Measurements from ENCODE around the gene NADK2. TPM values are rescaled to one million over a fixed set of nuclear protein-coding genes. Genes with fewer than 3 reads are reported as not detected.

The NADK2 gene
- total and polyA plus RNA-seq, 5 donors from 2014 or later = 4.6 to 10.9 (median 7.3) TPM

- Histone ChIP-seq H3K4me3 (ENCODE audit: low read depth, low read length) (no peak overlapping the region), H3K36me3 (ENCODE audit: control insufficient read depth, insufficient read depth, low read length) (peaks cover 31% of the 10 kb centered on the region), H3K4me1 (ENCODE audit: control insufficient read depth, insufficient read depth, low read length, poor library complexity, severe bottlenecking) (no peaks in the 10 kb centered on the region), H3K27me3 (ENCODE audit: control insufficient read depth, insufficient read depth, low read length) (no peaks in the 10 kb centered on the region), H3K9me3 (ENCODE audit: control insufficient read depth in 2 of 2, low read length in 2 of 2) (no peaks in the 10 kb centered on the region), H3K27ac (ENCODE audit: insufficient read depth, low read length, poor library complexity, severe bottlenecking) (no peak overlapping the region)
- no peak overlapping the region for H3K27ac Mint-ChIP-seq
- ATAC-seq (ENCODE audit: low read depth in 2 of 2) (no peak), DNase-seq (no peak)
- no peaks in the 10 kb centered on the region for H3K27me3 Mint-ChIP-seq
- peaks cover 29% of the 10 kb centered on the region for H3K36me3 Mint-ChIP-seq
- no peak overlapping the region for H3K4me3 Mint-ChIP-seq
- no peaks in the 10 kb centered on the region for H3K9me3 Mint-ChIP-seq
- peaks cover 0 to 2% (median 0%) of the 10 kb centered on the region in 4 donors for H3K4me1 Mint-ChIP-seq
Observed at GRCh38 chr5:36215910-36216309, 25.8 kb downstream of the NADK2 start.

DNA sequence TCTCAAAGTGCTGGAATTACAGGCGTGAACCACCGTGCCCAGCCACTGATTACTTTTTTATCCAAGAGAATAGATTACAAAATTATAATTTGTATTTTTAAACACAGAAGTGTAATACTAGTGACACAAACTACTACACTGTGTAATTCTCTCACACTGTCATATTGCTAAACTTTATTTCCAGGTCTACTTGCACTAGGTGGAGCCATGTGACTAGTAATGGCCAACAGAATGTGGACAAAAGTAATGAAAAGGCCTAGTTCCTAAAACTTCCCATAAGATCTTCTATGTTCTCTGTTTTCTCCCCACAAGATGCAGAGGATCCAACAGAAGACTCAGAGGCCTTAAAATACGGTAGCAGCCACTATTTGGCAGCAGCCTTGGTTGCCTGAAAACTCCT is 27.3 kb downstream of the NADK2 start:
- Mint-ChIP-seq H3K27ac (no peak overlapping the region), H3K4me1 (peaks cover 0 to 2% (median 0%) of the 10 kb centered on the region in 4 donors), H3K36me3 (peaks cover 26% of the 10 kb centered on the region), H3K4me3 (no peak overlapping the region), H3K27me3 (no peaks in the 10 kb centered on the region), H3K9me3 (no peaks in the 10 kb centered on the region)
- no peak for ATAC-seq (ENCODE audit: low read depth in 2 of 2)
- no peak overlapping the region for H3K27ac ChIP-seq (ENCODE audit: insufficient read depth, low read length, poor library complexity, severe bottlenecking)
- H3K4me1 ChIP-seq (ENCODE audit: control insufficient read depth, insufficient read depth, low read length, poor library complexity, severe bottlenecking) = no peaks in the 10 kb centered on the region
- no peak overlapping the region for H3K4me3 ChIP-seq (ENCODE audit: low read depth, low read length)
- DNase-seq = no peak
- H3K9me3 ChIP-seq (ENCODE audit: control insufficient read depth in 2 of 2, low read length in 2 of 2) = no peaks in the 10 kb centered on the region
- no peaks in the 10 kb centered on the region for H3K27me3 ChIP-seq (ENCODE audit: control insufficient read depth, insufficient read depth, low read length)
- H3K36me3 ChIP-seq (ENCODE audit: control insufficient read depth, insufficient read depth, low read length) = peaks cover 29% of the 10 kb centered on the region

DNA sequence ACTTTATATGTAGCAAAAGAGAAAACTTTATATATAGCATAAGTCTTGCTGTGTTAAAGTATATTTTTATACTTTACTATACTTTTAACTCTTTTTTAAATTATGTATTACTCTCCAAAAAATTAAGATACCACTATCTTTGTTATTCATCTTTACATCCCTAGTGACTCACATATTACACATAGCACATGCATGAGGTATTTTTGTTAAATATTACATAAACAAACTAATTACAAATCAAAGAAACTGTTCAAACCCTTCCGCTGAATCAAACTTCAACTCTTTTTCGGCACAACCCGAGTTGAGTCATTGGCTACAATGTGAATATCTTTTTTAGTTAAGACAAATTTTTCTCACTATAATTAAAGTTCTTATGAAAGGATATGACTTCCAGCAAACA is 32.1 kb downstream of the NADK2 start:
- peaks cover 37% of the 10 kb centered on the region for H3K36me3 Mint-ChIP-seq
- ATAC-seq (ENCODE audit: low read depth in 2 of 2) (no peak), DNase-seq (no peak)
- no peaks in the 10 kb centered on the region for H3K9me3 ChIP-seq (ENCODE audit: control insufficient read depth in 2 of 2, low read length in 2 of 2)
- no peaks in the 10 kb centered on the region for H3K4me1 ChIP-seq (ENCODE audit: control insufficient read depth, insufficient read depth, low read length, poor library complexity, severe bottlenecking)
- no peaks in the 10 kb centered on the region for H3K27me3 Mint-ChIP-seq
- no peak overlapping the region for H3K27ac ChIP-seq (ENCODE audit: insufficient read depth, low read length, poor library complexity, severe bottlenecking)
- H3K4me3 ChIP-seq (ENCODE audit: low read depth, low read length) = no peak overlapping the region
- no peaks in the 10 kb centered on the region for H3K27me3 ChIP-seq (ENCODE audit: control insufficient read depth, insufficient read depth, low read length)
- no peak overlapping the region for H3K4me3 Mint-ChIP-seq
- no peaks in the 10 kb centered on the region for H3K4me1 Mint-ChIP-seq
- H3K36me3 ChIP-seq (ENCODE audit: control insufficient read depth, insufficient read depth, low read length) = peaks cover 15% of the 10 kb centered on the region
- H3K27ac Mint-ChIP-seq = no peak overlapping the region
- peaks cover 0 to 4% (median 0%) of the 10 kb centered on the region in 7 donors for H3K9me3 Mint-ChIP-seq

- Mint-ChIP-seq H3K27me3 (no peaks in the 10 kb centered on the region), H3K4me3 (no peak overlapping the region), H3K4me1 (no peaks in the 10 kb centered on the region), H3K27ac (no peak overlapping the region), H3K9me3 (peaks cover 0 to 4% (median 0%) of the 10 kb centered on the region in 7 donors), H3K36me3 (peaks cover 38% of the 10 kb centered on the region)
- Histone ChIP-seq H3K27ac (ENCODE audit: insufficient read depth, low read length, poor library complexity, severe bottlenecking) (no peak overlapping the region), H3K36me3 (ENCODE audit: control insufficient read depth, insufficient read depth, low read length) (peaks cover 16% of the 10 kb centered on the region), H3K4me1 (ENCODE audit: control insufficient read depth, insufficient read depth, low read length, poor library complexity, severe bottlenecking) (no peaks in the 10 kb centered on the region), H3K9me3 (ENCODE audit: control insufficient read depth in 2 of 2, low read length in 2 of 2) (no peaks in the 10 kb centered on the region), H3K4me3 (ENCODE audit: low read depth, low read length) (no peak overlapping the region), H3K27me3 (ENCODE audit: control insufficient read depth, insufficient read depth, low read length) (no peaks in the 10 kb centered on the region)
- ATAC-seq (ENCODE audit: low read depth in 2 of 2) = no peak
- DNase-seq = no peak
Observed at GRCh38 chr5:36208786-36209185, 32.9 kb downstream of the NADK2 start.

DNA sequence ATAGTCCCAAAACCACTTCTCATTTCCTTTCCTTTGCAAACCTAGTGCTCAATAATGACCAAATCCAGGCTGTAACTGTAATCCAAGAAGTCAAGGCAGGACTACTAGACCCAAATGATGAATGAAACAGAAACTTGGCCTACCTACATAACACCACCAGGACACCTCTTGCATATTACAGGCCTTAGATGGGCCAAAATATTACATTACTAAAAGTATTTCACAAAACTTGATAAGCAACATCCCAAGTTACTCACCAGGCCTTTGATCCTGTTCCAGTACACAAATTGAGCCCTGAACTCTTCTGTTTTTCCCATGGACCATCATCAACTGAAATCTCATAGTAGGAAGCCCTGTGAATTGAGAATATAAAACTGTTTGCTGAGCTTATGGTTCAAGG is 34.8 kb downstream of the NADK2 start:
- no peaks in the 10 kb centered on the region for H3K27me3 Mint-ChIP-seq
- no peaks in the 10 kb centered on the region for H3K9me3 ChIP-seq (ENCODE audit: control insufficient read depth in 2 of 2, low read length in 2 of 2)
- no peak overlapping the region for H3K4me3 ChIP-seq (ENCODE audit: low read depth, low read length)
- H3K36me3 Mint-ChIP-seq = peaks cover 44% of the 10 kb centered on the region
- ATAC-seq (ENCODE audit: low read depth in 2 of 2) = no peak
- no peak overlapping the region for H3K27ac Mint-ChIP-seq
- no peaks in the 10 kb centered on the region for H3K4me1 ChIP-seq (ENCODE audit: control insufficient read depth, insufficient read depth, low read length, poor library complexity, severe bottlenecking)
- H3K27me3 ChIP-seq (ENCODE audit: control insufficient read depth, insufficient read depth, low read length) = no peaks in the 10 kb centered on the region
- no peak overlapping the region for H3K4me3 Mint-ChIP-seq
- H3K4me1 Mint-ChIP-seq = peaks cover 0 to 5% (median 2%) of the 10 kb centered on the region in 4 donors
- peaks cover 14% of the 10 kb centered on the region for H3K36me3 ChIP-seq (ENCODE audit: control insufficient read depth, insufficient read depth, low read length)
- H3K27ac ChIP-seq (ENCODE audit: insufficient read depth, low read length, poor library complexity, severe bottlenecking) = no peak overlapping the region
- peaks cover 0 to 4% (median 0%) of the 10 kb centered on the region in 7 donors for H3K9me3 Mint-ChIP-seq
- DNase-seq = no peak

GRCh38 chr5:36205329-36205728 is 36.4 kb downstream of the NADK2 start:
- DNase-seq (no peak), ATAC-seq (ENCODE audit: low read depth in 2 of 2) (no peak)
- Histone ChIP-seq H3K4me3 (ENCODE audit: low read depth, low read length) (no peak overlapping the region), H3K27me3 (ENCODE audit: control insufficient read depth, insufficient read depth, low read length) (no peaks in the 10 kb centered on the region), H3K4me1 (ENCODE audit: control insufficient read depth, insufficient read depth, low read length, poor library complexity, severe bottlenecking) (no peaks in the 10 kb centered on the region), H3K36me3 (ENCODE audit: control insufficient read depth, insufficient read depth, low read length) (peaks cover 17% of the 10 kb centered on the region), H3K27ac (ENCODE audit: insufficient read depth, low read length, poor library complexity, severe bottlenecking) (no peak overlapping the region), H3K9me3 (ENCODE audit: control insufficient read depth in 2 of 2, low read length in 2 of 2) (no peaks in the 10 kb centered on the region)
- Mint-ChIP-seq H3K36me3 (peaks cover 45% of the 10 kb centered on the region), H3K27ac (peak overlapping the region in 1 of 3 donors; percentile 79), H3K9me3 (peaks cover 0 to 4% (median 0%) of the 10 kb centered on the region in 7 donors), H3K4me1 (peaks cover 0 to 5% (median 3%) of the 10 kb centered on the region in 4 donors), H3K27me3 (no peaks in the 10 kb centered on the region), H3K4me3 (no peak overlapping the region)

DNA sequence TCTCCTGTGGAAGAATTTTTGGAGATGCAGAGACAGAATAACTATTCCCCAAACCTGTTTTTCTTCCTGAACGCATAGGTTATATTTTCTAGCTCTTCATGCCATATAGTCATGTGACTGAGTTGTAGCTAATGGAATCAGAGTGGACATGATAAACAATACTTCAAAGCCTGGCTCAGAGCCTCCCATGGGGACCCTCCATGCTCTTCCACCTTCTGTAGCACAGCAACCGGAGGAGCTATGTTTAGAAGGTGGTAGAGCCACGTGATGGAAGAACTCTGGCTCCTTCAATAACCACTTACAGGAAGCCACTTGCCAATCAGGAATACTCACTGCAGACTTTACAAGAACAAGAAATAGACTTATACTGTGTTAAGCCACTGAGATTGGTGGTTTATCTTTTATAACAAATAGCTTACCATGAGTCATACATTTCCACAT is 39.2 kb downstream of the NADK2 start:
- Mint-ChIP-seq H3K27me3 (no peaks in the 10 kb centered on the region), H3K36me3 (peaks cover 56% of the 10 kb centered on the region), H3K4me1 (peaks cover 0 to 5% (median 3%) of the 10 kb centered on the region in 4 donors), H3K4me3 (no peak overlapping the region), H3K27ac (no peak overlapping the region), H3K9me3 (peaks cover 0 to 4% (median 0%) of the 10 kb centered on the region in 7 donors)
- H3K36me3 ChIP-seq (ENCODE audit: control insufficient read depth, insufficient read depth, low read length) = peaks cover 19% of the 10 kb centered on the region
- no peaks in the 10 kb centered on the region for H3K27me3 ChIP-seq (ENCODE audit: control insufficient read depth, insufficient read depth, low read length)
- H3K4me1 ChIP-seq (ENCODE audit: control insufficient read depth, insufficient read depth, low read length, poor library complexity, severe bottlenecking) = no peaks in the 10 kb centered on the region
- H3K27ac ChIP-seq (ENCODE audit: insufficient read depth, low read length, poor library complexity, severe bottlenecking) = no peak overlapping the region
- DNase-seq (no peak), ATAC-seq (ENCODE audit: low read depth in 2 of 2) (no peak)
- no peak overlapping the region for H3K4me3 ChIP-seq (ENCODE audit: low read depth, low read length)
- H3K9me3 ChIP-seq (ENCODE audit: control insufficient read depth in 2 of 2, low read length in 2 of 2) = no peaks in the 10 kb centered on the region

GRCh38 chr5:36200513-36200912 is 41.2 kb downstream of the NADK2 start:
- Histone ChIP-seq H3K9me3 (ENCODE audit: control insufficient read depth in 2 of 2, low read length in 2 of 2) (no peaks in the 10 kb centered on the region), H3K36me3 (ENCODE audit: control insufficient read depth, insufficient read depth, low read length) (peaks cover 31% of the 10 kb centered on the region), H3K4me1 (ENCODE audit: control insufficient read depth, insufficient read depth, low read length, poor library complexity, severe bottlenecking) (no peaks in the 10 kb centered on the region), H3K27ac (ENCODE audit: insufficient read depth, low read length, poor library complexity, severe bottlenecking) (no peak overlapping the region), H3K27me3 (ENCODE audit: control insufficient read depth, insufficient read depth, low read length) (no peaks in the 10 kb centered on the region), H3K4me3 (ENCODE audit: low read depth, low read length) (no peak overlapping the region)
- Mint-ChIP-seq H3K4me1 (peaks cover 0 to 5% (median 3%) of the 10 kb centered on the region in 4 donors), H3K27ac (no peak overlapping the region), H3K36me3 (peaks cover 42% of the 10 kb centered on the region), H3K27me3 (no peaks in the 10 kb centered on the region), H3K9me3 (peaks cover 0 to 4% (median 0%) of the 10 kb centered on the region in 7 donors), H3K4me3 (no peak overlapping the region)
- DNase-seq (no peak), ATAC-seq (ENCODE audit: low read depth in 2 of 2) (no peak)
